ENCODE data around the gene C1orf198.

Gene C1orf198

DNA sequence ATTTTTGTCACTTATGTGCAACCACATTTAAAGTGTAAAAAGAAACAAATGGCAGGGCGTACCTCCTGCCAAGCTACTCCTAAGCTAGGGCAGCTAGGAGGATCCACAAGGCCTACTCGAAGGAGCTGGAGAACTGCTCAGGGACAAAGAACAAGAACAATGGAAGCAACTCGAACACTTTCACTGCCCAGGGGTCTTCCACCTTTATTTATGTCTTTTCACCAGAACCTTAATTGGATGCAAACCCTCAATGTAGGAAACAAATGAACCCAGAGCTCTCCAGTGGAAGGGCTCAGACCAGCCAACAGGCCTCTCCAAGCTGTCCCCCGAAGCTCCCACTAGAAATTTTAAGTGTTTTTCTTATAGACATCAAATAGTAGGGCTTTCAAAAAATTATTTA is 39.9 kb downstream of the C1orf198 start:
- no peak for DNase-seq

DNA sequence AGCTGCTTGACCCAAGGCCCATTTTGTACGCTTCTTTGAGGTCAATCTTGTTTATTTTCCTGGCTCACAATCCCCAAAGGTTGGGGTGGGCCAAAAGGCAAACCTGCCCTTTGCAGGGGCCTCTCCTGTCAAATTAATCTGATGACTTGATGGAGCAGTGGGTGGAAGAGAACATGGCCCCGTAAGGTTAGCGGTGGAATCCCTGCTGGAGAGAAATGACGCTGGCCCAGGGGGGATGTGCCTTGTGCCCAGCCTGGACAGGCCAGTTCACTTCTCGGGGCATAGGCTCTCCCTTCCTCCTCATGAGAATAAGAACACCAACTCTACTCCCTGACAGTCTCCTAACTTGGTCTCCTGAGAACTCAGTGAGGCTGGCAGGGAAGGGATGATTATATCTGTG is 40.5 kb downstream of the C1orf198 start:
- DNase-seq = no peak

DNA sequence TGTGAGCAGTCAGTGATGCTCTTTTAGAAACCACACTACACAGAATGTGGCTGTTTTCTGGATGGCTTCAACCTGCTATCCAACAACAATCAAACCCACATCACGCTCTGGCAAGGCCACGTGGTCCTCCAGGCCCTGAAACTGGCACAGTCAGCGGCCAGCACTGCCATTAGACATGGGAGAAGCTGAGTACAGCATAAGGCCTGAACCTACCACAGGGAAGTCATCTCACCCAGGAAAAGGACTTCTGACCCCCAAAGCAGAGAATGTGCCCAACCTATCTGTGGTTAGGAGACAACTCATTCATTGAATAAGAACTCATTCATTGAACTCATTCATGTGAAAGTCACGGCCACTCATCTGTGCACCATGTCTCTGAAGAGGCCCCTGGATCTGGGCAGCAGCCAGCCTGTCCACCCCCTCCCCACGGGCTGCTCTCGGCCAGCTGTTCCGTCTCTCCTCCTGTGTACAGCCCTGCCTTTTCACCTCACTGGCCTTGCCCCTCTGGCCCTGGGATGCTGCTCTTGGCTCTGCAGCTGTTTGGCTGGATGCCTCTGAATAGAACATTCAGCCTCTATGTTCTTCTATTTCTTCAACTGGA is 41.1 kb downstream of the C1orf198 start:
- no peak for DNase-seq

DNA sequence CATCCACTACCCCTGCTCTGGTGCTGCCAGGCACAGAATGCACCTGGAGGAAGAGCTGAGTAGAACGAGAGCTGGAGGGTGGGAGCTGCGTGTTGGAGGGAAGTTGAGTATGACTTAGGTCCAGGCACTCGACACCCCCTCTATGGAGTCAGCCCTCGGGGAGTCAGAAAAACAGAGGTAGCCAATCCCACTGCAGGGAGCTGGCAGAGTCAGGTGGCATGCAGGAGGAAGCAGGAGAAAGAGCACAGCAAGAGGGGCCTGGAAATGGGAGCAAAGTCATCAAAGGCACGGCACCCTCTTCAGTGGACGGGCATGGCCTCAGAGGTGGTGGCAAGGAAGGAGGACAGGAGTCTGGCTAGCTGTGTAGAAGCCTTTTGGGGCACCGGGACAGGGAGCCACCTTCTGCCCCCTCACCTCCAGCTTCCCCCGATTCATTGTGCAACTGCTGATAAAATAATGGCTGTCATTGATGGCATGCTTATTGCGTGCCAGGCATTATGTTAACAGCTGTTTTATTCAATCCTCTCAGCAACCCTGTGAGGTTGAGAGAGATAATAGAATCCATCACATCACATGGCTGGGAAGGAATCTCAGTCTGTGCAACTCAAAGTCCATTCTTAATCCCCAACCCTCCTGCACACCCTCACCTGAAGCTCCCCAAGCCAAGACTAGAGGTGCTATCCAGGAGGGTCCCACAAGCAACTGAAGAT is 42.0 kb downstream of the C1orf198 start:
- no peak for DNase-seq

DNA sequence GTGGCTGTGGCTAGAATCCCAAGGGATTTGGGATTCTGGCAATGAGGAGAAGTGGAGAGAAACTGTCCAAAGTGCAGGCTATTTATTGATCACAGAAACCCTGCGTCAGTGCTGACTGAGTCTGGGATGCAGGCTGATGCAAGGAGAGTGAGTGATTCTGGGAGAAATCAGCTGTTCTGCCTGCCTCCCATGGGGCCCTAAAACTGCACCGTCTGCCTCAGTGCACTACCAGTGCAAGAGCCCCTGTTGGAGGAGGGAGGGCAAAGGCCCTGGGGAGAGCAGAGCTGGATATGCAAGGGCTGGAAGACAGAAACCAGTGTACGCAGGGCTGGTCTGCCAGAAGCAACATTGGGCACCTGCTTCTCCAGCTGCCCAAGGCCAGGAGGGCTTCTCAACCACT is 42.6 kb downstream of the C1orf198 start:
- no peak for DNase-seq

DNA sequence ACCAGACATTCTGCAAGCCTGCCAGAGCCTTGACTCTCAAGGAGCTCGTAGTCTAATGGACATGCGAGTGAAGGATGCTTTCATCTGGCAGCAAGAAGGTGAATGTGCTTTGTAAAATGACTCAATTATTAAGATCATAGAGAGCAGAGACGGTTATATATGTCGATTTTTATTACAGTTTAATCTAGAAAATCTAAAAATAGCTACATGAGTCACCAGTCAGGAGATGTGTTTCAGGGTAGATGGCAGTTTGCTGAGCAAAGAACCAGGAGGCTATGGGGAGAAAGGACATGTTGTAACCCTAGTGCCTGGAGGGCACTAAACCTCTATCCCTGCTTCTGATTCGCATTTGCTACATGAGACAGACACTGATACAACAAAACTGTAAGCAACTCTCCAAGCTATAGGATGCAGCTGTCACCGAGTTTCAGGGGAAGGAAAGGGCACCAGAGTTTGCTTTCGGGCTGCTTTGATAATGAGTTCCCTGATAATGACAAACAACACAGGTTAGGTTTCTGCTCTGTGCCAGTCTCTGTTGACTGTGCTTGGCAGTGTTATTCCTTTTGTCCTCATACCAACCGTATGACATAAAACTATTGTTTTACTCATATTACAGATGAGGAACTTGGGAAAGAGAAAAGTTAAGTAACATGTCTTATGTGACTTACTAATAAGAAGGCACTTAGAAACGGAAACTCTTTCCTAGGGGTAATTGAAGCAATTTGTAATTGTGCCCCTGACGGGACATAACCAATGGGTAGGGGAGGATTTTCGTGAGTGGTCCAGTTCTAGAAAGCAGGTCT is 43.2 kb downstream of the C1orf198 start:
- no peak for DNase-seq

DNA sequence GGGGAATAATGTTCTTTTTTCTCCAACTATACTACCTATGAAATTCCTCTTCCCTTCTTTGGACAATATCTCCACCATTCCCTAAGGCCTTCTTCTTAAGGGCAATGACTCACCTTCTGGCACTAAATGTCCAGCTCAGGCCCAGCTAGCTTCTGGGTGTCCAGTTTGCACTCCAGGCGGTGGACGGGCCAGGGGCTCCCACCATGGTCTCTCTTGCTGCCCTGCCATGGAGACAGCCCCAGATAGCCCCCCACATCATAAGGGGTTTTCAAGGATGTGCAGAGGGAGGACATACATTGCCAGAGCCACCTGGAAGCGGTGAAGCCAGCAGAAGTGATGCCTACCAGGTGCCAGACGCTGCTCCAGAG is 43.8 kb downstream of the C1orf198 start:
- DNase-seq = no peak

DNA sequence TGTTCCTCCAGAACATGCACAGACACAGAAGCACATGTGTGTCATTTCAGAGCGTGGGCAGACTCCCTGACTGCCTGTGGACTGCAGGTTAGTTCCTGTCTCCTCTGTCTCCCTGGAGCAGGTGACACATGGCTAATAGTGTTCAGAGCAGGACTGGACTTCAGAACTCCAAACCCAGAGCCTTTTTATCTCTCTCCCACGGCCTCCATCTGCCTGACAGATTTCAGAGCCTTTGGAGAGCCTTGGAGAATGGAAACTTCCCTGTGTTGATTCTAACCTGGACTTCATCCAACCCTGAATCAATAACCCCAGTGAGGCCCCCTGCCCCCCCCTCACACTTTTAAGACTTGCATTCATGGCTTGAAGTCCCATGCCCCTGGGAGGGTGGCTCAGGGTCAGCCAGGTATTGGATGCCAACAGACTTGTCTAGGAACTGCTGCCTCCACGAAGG is 44.4 kb downstream of the C1orf198 start:
- DNase-seq = no peak

DNA sequence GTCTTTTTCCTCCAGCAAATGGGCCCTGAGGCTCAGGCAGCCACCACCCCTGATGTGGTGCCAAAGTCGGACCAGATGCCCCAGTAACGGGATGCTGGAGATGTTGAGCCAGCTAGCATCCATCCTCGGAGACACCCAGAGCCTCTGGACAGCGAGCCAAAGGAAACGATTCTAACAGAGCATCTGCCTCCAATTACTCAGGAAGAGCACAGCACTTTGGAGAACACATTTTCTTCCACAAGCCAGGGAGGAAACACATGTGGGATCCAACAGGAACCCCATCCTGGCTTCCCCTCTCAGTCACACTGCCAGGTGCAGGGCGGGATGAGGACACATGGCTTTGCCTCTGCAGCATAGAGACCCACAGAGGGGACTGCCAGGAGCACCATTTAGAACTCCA is 44.9 kb downstream of the C1orf198 start:
- DNase-seq = no peak

DNA sequence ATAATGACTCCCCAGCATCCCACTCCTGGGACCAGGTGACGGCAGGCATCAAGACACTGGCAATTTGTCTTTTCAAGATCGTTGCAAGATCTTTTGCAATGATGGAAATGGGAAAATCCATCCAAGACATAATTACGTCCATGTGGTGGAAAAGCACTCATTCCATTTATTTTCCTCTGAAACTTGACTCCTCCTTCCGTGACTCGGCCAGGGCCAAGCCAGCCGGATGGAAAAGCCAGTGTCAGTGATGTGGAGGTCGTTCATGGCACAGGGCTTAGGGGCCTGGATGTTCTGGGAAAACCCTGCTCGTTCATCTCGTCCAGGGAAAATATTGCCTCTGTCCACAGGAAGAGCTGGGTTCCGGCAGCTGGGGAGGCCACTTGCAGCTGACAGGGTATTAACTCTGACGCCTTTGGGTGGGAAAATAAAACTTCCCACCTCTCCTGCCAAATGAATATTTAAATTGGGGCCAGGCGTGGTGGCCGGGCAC is 46.2 kb downstream of the C1orf198 start:
- DNase-seq = no peak

DNA sequence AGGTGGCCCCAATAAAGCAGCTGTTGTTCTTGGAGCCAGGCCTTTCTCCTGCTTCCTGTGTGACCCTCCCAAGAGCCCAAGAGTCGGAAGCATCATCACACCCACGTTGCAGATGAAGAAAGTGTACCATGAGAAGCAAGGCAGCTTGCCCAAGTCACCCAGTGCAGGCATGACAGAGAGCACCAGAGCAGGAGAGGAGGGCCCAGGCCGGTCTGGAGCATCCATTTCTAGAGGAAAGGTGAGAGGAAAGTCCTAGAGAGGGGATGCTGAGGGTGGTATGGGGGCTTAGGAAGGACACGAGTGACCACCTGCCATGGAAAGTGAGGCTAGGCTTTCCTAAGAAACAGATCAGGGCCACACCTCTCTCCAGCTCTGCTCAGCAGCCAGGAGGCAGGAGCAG is 47.0 kb downstream of the C1orf198 start:
- no peak for DNase-seq

DNA sequence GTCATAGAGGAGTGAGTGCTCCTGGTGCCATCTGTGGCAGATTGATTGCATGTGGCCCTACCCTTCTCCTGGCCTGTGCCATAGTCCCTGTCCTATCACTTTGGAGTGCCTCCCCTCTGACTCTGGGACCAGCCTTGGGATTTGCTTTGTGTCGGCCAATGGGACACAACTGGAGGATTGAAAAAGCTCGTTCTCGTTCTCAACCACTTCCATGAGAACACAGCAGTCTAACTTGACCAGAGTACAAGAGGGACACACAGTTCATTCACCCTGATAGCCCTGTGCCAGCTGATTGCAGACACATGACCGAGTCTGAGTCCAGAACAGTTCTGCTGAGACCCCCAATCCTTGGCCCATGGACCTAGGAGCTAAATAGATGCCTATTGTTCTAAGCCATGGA is 47.8 kb downstream of the C1orf198 start:
- DNase-seq = no peak

DNA sequence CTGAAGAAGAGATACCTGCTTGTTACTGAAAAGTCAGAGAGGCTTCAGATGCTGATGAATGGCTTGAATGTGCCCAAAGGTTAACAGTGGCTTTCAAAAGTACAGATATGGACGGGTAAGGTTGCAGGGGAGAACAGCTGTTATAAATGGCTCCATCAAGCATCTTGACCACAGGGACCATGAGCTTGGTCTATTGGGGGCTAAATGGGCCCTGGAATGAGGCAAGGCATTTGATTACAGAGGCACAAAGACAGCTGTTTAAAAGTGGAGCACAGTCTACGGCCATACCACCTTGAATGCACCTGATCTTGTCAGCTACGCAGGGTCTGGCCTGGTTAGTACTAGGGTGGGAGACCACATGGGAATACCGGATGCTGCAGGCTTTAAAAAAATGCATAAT is 48.3 kb downstream of the C1orf198 start:
- DNase-seq = no peak

DNA sequence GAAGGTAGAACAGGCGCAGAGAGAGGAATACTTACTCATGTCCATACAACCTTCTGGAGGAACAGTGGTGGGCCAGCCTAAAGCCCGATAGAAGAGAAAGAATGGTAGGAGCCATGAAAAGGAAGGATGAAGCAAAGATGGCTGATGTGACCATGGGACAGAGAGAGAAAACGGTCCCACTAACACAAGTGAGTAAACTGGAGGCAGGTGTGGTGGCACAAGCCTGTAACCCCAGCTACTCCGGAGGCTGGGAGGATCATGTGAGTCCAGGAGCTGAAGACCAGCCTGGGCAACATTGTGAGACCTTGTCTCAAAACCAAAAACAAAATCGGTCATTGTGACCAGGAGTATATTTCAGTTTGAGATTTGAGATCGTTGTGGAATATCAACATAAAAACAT is 49.4 kb downstream of the C1orf198 start:
- DNase-seq = no peak

DNA sequence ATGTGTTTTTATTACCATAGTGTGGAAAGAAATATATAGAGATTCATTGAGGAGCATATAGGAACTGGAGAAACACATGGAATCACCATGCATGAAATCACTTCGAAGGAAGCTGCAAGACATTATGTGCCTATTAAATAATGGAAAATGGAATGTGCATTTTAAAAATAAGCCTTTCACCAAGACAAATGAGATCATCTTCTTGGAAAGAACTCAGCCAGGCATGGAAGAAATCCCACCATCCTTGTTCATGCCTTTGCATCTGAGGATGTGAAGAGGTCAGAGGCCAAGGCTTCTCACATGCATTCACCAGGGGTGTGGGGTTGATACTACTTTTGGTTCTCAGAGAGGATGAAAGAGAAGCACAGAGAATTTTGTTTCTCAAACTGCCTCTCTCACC is 50.0 kb downstream of the C1orf198 start:
- no peak for DNase-seq

DNA sequence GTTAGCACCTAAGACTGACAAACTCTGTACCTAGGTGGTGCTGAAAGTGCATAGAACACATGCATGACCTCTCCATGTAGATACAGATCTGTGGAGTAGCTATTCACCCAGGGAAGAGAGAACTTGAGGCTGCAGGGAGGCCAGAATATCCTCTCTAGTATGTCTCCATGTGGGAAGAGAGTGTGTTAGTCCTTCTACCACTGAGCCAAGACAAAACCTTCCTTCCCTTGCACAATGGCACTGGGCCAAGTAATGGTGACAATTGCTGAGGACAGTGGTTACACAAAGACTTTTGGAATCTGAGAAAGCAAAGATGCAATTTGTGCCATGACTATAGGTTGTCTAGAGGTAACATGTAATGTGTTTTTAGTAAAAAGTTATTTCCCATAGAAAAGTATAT is 52.3 kb downstream of the C1orf198 start:
- no peak for DNase-seq

DNA sequence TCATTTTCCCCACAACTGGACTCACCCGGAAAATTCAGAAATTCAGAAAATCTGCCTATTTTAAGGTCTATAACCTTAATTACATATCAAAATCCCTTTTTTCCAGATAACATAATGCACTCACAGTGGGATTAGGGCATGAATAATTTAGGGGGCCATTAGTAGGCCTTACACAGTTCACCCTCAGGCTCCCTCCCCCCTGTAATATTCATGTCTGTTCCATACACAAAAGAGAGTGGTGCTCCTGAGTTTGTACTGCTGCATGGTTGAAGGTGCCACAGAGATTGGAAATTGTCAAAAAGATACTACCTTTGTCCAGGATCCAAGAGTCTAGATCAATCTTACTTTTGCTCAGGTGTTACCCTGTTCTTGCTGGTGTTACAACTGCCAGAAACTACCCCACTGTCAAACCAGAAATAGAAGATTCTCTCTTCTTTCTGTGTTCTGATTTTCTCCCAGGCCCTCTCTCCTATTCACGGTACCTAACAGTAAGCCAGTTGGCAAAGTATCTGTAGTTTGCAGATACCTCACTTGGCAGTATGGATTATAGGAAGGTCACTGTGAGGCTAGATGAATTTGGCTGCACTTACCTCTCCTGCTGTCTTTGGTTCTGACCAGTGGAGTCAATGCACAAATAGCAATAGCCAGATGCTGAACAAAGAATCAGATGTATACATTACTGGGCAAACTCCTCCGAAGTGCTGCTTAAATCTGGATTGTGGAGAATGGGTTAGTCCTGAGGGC is 53.2 kb downstream of the C1orf198 start:
- DNase-seq = no peak

DNA sequence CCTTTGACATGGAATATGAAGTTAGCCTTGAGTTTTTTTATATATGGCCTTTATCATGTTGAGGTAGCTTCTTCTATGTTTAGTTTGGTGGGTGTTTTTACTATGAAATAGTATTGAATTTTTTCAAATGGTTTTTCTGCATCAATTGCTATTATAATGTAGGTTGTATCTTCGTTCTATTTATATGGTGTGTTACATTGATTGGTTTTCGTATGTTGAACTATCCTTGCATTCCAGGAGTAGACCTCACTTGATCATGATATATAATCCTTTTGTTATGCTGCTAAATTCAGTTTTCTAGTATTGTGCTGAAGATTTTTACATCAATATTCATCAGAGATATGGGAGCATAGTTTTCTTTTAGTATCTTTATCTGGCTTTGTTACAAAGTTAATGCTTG is 55.8 kb downstream of the C1orf198 start:
- no peak for DNase-seq

DNA sequence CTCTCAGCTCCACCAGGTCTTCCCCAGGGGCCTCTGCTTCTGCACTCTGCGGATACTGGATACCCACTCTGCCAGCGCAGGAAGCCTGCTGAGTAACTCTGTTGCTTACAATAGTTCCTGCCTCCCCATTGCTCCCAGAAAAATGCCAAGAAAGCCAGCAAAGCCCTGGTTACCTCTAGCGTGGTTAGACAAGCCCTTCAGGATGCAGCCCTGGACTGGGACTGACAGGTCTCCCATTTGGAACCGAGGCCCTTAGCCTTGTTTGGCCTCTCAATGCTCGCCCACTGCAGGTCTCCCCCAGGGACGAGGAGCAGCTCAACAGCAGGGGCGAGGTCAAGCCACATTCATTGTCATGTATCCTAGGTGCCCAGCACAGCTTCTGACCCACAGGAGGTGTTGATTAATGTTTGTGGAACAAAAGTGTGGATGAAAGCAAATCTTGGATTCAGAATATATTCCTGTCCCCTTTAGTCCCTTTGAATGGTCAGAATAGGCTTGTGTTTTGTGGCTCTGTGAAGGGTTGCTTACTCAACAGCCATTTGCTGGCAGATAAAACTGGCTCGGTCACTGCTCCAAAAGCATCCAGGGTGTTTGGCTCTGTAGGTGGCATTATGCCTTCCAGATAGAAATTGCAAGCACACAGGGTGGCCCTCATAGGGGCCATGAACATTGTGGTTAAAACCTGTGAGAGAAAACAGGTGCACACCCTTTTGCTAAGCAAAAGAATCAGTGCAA is 58.9 kb downstream of the C1orf198 start:
- DNase-seq = no peak

DNA sequence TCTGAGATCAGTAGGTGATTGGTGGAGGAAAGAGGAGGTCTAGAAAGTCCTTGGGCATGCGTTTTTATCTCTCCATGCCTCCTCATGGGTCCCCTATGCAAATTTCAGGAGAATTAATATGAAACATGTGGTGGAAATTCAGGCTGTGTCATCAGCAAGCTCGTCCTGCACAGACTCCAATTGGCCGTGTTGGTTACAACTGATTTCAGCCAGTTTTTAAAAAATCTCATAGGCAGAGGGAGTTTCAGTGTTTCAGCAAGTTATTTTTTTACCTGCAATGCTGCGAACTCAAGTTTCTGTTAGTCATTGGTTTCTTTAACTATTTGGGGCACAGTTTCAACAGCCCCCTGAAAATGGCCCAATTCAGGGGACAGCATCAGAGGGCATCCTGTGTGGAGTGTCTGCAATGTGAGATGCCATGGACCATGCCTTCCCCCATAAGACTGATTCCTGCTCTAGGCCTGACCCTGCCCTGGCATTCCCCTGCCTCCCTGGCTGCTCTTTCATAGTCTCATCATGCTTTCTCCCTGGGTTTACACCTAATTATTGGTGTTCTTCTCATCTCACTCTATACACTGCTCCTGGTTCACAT is 59.9 kb downstream of the C1orf198 start:
- no peak for DNase-seq

DNA sequence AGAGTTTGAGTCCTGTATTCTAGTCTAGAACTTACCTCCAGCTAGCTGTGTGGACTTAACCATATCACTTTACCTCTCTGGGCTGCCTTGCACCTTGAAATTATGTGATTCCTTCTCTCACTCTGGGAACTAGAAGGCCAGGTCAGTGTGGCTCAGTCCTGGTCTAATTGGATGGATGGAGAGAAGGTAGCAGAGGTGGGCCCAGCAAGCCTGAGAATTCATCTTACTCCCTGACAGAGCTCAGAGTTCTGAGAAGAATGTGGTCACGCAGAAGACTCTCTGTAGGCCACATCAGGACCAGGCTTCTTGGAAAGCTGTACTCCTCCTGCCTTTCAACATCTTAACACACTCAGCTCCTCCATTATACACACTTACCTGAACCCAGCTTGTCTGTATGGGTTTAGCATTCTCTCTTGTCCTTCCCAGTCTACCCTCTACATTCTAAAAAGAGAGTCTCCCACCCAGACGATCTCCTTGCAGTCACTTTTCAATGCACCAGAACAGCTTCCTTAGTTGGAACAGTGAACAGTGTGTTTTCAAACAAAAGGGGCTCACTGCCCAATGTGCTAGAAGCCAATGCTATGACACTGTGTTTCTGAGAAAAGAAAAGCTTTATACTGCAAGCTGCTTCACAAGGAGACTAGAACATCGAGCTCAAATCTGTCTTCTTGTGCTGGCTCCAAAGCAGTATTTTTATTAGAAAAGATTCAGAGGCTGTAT is 60.6 kb downstream of the C1orf198 start:
- DNase-seq = no peak

DNA sequence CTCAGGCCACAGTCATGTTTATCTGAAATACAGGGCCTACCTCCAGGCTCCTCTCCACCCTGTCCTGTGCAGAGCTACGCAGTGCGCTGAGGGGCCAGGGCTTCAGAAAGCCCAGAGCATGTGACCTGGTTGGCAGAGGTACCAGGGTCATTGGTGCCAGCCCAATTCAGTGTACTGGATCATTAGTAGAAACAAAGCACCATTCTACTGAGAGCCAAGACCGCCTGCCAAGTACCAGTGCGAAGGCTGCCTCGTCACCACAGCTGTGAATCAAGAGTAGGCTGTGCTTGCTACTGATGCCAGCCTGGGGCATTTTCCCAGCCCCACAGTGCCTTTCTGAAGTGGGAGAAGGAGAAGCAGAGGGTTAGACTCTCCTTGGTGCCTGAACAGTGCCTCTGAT is 61.3 kb downstream of the C1orf198 start:
- no peak for DNase-seq
